Ishikawa (cell line): Measurements from ENCODE around the gene C15orf40.

Source experiments
- CEBPB ChIP-seq: IDR thresholded peaks from 2 replicates; pipeline ENCODE4 v1.6.1; 2012
- CREB1 ChIP-seq: IDR thresholded peaks from 2 replicates; pipeline ENCODE4 v1.6.1; 2012; ENCODE audit warnings: low read depth
- EP300 ChIP-seq: IDR thresholded peaks from 2 replicates; pipeline ENCODE4 v1.6.1; 2012; ENCODE audit warnings: borderline replicate concordance
- FOXM1 ChIP-seq: IDR thresholded peaks from 2 replicates; pipeline ENCODE4 v1.6.1; 2012; ENCODE audit warnings: low read depth, borderline replicate concordance
- MAX ChIP-seq: IDR thresholded peaks from 2 replicates; pipeline ENCODE4 v1.6.1; 2012
- NFIC ChIP-seq: IDR thresholded peaks from 2 replicates; pipeline ENCODE4 v1.6.1; 2012
- RAD21 ChIP-seq: IDR thresholded peaks from 2 replicates; pipeline ENCODE4 v1.6.1; 2012; ENCODE audit warnings: low read depth
- TAF1 ChIP-seq: IDR thresholded peaks from 2 replicates; pipeline ENCODE4 v1.6.1; 2012; ENCODE audit warnings: low read depth, mild to moderate bottlenecking
- TCF12 ChIP-seq: IDR thresholded peaks from 2 replicates; pipeline ENCODE4 v1.6.1; 2012; ENCODE audit warnings: low read depth
- YY1 ChIP-seq: IDR thresholded peaks from 2 replicates; pipeline ENCODE4 v1.6.1; 2012; ENCODE audit warnings: low read depth
- TF ChIP-seq, protein P1 (sequence below): IDR thresholded peaks from 2 replicates; pipeline ENCODE4 v1.6.1; 2012; ENCODE audit warnings: low read depth, mild to moderate bottlenecking
- TF ChIP-seq, protein P2 (sequence below): IDR thresholded peaks from 2 replicates; pipeline ENCODE4 v1.6.1; 2012

DNA sequence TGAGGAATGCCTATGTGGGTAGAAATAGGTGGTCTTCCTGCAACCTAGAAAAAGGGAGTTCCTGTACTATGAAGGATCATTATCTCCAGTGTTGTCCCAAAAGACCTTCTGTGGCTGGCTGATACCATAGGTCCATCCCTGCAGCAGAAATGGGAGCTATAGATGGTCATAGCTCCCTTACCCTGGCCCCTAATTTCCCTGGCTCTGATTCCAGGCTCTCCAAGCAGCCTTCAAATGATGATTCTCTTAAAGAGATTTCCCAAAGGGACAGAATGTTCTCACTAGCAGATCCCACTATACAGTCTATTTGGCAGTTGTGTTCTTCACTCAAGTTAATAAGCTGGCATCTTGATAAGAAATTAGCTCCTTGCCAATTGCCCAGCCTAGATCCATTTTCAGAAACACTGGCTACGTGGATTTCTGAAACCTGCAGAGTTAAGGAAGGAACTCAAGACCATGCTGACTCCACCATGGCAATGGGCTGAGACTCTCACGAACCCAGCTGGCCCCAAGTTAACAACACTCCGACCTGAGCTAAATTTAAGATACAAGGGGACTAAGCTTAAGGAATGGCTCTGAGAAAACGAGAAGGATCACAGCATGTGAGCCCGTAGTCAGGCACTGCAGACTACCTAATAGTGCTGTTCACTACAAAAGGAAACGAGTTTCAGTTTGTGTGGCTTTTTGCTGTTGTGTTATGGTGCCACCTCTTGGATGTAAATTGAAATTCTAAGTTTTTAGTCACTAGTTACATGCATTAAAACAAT lies 11.4 kb downstream of the C15orf40 start:
- TF ChIP-seq, protein P1, sequence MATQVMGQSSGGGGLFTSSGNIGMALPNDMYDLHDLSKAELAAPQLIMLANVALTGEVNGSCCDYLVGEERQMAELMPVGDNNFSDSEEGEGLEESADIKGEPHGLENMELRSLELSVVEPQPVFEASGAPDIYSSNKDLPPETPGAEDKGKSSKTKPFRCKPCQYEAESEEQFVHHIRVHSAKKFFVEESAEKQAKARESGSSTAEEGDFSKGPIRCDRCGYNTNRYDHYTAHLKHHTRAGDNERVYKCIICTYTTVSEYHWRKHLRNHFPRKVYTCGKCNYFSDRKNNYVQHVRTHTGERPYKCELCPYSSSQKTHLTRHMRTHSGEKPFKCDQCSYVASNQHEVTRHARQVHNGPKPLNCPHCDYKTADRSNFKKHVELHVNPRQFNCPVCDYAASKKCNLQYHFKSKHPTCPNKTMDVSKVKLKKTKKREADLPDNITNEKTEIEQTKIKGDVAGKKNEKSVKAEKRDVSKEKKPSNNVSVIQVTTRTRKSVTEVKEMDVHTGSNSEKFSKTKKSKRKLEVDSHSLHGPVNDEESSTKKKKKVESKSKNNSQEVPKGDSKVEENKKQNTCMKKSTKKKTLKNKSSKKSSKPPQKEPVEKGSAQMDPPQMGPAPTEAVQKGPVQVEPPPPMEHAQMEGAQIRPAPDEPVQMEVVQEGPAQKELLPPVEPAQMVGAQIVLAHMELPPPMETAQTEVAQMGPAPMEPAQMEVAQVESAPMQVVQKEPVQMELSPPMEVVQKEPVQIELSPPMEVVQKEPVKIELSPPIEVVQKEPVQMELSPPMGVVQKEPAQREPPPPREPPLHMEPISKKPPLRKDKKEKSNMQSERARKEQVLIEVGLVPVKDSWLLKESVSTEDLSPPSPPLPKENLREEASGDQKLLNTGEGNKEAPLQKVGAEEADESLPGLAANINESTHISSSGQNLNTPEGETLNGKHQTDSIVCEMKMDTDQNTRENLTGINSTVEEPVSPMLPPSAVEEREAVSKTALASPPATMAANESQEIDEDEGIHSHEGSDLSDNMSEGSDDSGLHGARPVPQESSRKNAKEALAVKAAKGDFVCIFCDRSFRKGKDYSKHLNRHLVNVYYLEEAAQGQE = no peak
- no peak for TF ChIP-seq YY1
- no peak for TF ChIP-seq MAX
- TF ChIP-seq NFIC = no peak
- no peak for TF ChIP-seq CEBPB
- no peak for TF ChIP-seq TCF12
- no peak for TF ChIP-seq TAF1
- TF ChIP-seq EP300 = no peak
- TF ChIP-seq FOXM1 = no peak
- TF ChIP-seq, protein P2, sequence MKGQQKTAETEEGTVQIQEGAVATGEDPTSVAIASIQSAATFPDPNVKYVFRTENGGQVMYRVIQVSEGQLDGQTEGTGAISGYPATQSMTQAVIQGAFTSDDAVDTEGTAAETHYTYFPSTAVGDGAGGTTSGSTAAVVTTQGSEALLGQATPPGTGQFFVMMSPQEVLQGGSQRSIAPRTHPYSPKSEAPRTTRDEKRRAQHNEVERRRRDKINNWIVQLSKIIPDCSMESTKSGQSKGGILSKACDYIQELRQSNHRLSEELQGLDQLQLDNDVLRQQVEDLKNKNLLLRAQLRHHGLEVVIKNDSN = no peak
- peak; percentile 80 for TF ChIP-seq RAD21
- TF ChIP-seq CREB1 = no peak
